B cell (primary cell): ENCODE measurements around the gene SAP30L. TPM values are rescaled to one million over a fixed set of nuclear protein-coding genes. Genes with fewer than 3 reads are reported as not detected.

Experiments
- ATAC-seq: fragments of 200-7000 bp; cut with Tn5 transposase; one replicate; pipeline ENCODE4 v1.10.0; 2021; ENCODE audit warnings: low read depth, mild to moderate bottlenecking, moderate number of reproducible peaks, moderate library complexity
- CTCF ChIA-PET: fragments of 350-600 bp; sonication (Branson Sonifier 250); formaldehyde crosslinking; loops from one replicate; lab custom pipeline; 2021; ENCODE audit warnings: antibody characterized with exemption, inconsistent platforms; lab: Charles Lee
- POLR2A ChIA-PET: fragments of 350-600 bp; sonication (Branson Sonifier 250); formaldehyde crosslinking; loops from one replicate; lab custom pipeline; 2021; ENCODE audit warnings: antibody characterized with exemption; lab: Charles Lee
- DNase-seq: peaks from one replicate; pipeline ENCODE4 v3.0.0; 2013
- H2AFZ ChIP-seq: 2 replicates; pipeline ENCODE4 v1.6.1; 2012; ENCODE audit warnings: mild to moderate bottlenecking, low read depth, low read length; ENCODE audit not compliant: insufficient read depth, poor library complexity, severe bottlenecking
- H3K27ac ChIP-seq, 2 donors: 1 replicate in 1 of 2; 2 replicates in 1 of 2; pipeline ENCODE4 v1.5.1; 2012 to 2013; ENCODE audit warnings: low read length in 2 of 2, mild to moderate bottlenecking in 2 of 2, moderate library complexity in 1 of 2
- H3K27me3 ChIP-seq, 4 experiments: fragments of 200-600 bp in 1 of 4; sonication (generic) in 1 of 4; replicated peaks in 1 of 4; 1 replicate in 2 of 4; 2 replicates in 2 of 4; pipeline versions ENCODE4 v1.6.1 to v1.7.0; 2013 to 2016; ENCODE audit warnings: low read length in 3 of 4, mild to moderate bottlenecking in 2 of 4, mixed read lengths in 1 of 4, moderate library complexity in 1 of 4; ENCODE audit not compliant: insufficient read depth in 4 of 4, control insufficient read depth in 3 of 4; ENCODE audit errors: control extremely low read depth in 1 of 4
- H3K36me3 ChIP-seq, 2 experiments: replicated peaks in 1 of 2; 1 replicate in 1 of 2; 2 replicates in 1 of 2; pipeline versions ENCODE4 v1.6.1 to v1.7.1; 2013; ENCODE audit warnings: low read length in 1 of 2; ENCODE audit not compliant: insufficient read depth in 2 of 2, control insufficient read depth in 1 of 2; ENCODE audit errors: control extremely low read depth in 1 of 2, extremely low read depth in 1 of 2
- H3K4me1 ChIP-seq, 2 donors: fragments of 200-600 bp in 1 of 2; sonication (generic) in 1 of 2; 1 replicate in 1 of 2; 2 replicates in 1 of 2; pipeline versions ENCODE4 v1.5.1 to v1.6.1; 2013 to 2017; ENCODE audit warnings: low read length in 2 of 2; ENCODE audit not compliant: control insufficient read depth in 2 of 2, insufficient read depth in 2 of 2
- H3K4me2 ChIP-seq: replicated peaks from 2 replicates; pipeline ENCODE3; 2012; ENCODE audit warnings: mild to moderate bottlenecking, low read depth, low read length; ENCODE audit not compliant: poor library complexity, severe bottlenecking
- H3K4me3 ChIP-seq, 5 experiments: fragments of 200-600 bp in 1 of 5; sonication (generic) in 1 of 5; 1 replicate in 3 of 5; 2 replicates in 2 of 5; pipeline versions ENCODE4 v1.5.1 to v1.7.0; 2011 to 2016; ENCODE audit warnings: low read length in 4 of 5, mild to moderate bottlenecking in 4 of 5, low read depth in 2 of 5, control low read depth in 1 of 5, moderate library complexity in 1 of 5; ENCODE audit not compliant: insufficient read depth in 1 of 5; ENCODE audit errors: control extremely low read depth in 1 of 5, extremely low read depth in 1 of 5
- H3K79me2 ChIP-seq: fragments of 200-600 bp; sonication (generic); one replicate; pipeline ENCODE4 v1.6.0; 2016; ENCODE audit warnings: low read length; ENCODE audit not compliant: control insufficient read depth, insufficient read depth
- H3K9ac ChIP-seq: fragments of 200-600 bp; sonication (generic); 2 replicates; pipeline ENCODE4 v1.6.1; 2017; ENCODE audit warnings: mild to moderate bottlenecking, low read length, moderate library complexity
- H3K9me3 ChIP-seq, 3 donors: one replicate each; pipeline versions ENCODE4 v1.6.1 to v1.7.1; 2013; ENCODE audit warnings: low read length in 2 of 3; ENCODE audit not compliant: control insufficient read depth in 2 of 3, insufficient read depth in 1 of 3; ENCODE audit errors: control extremely low read depth in 1 of 3
- H4K20me1 ChIP-seq: 2 replicates; pipeline ENCODE4 v1.6.0; 2012; ENCODE audit warnings: mild to moderate bottlenecking, low read length; ENCODE audit not compliant: insufficient read depth, control insufficient read depth, poor library complexity, severe bottlenecking
- H3K27ac Mint-ChIP-seq: one replicate; pipeline ENCODE4 v1.8.0; 2021; ENCODE audit warnings: mixed read lengths
- H3K27me3 Mint-ChIP-seq: one replicate; pipeline ENCODE4 v1.8.0; 2021; ENCODE audit warnings: mixed read lengths
- H3K4me1 Mint-ChIP-seq: one replicate; pipeline ENCODE4 v1.8.0; 2021; ENCODE audit warnings: mixed read lengths
- H3K4me3 Mint-ChIP-seq: one replicate; pipeline ENCODE4 v1.8.0; 2021; ENCODE audit warnings: mixed read lengths
- H3K9me3 Mint-ChIP-seq: one replicate; pipeline ENCODE4 v1.8.0; 2022; ENCODE audit warnings: mixed read lengths; ENCODE audit not compliant: insufficient read depth
- CTCF ChIP-seq: fragments of 200-600 bp; IDR thresholded peaks from one replicate; pipeline ENCODE4 v1.8.0; 2022; ENCODE audit warnings: antibody characterized with exemption, mild to moderate bottlenecking
- EZH2 ChIP-seq: IDR thresholded peaks from 2 replicates; pipeline ENCODE4 v1.6.1; 2012; ENCODE audit warnings: borderline replicate concordance, low read depth, mild to moderate bottlenecking, moderate library complexity, low read length; ENCODE audit not compliant: insufficient read depth, poor library complexity, severe bottlenecking
- WGBS: methylation state at CpG from one replicate; pipeline ENCODE4 v1.1.5; 2013; ENCODE audit warnings: missing lambda C conversion rate; ENCODE audit not compliant: insufficient coverage; 5-methylcytosine and 5-hydroxymethylcytosine counted together
- intact Hi-C: fragments of 100-400 bp; cut with micrococcal nuclease; formaldehyde crosslinking; loops from one replicate; pipeline ENCODE4 v1.10.0; 2022
- polyA plus RNA-seq: library from polyadenylated mRNA; depleted of rRNA; stranded (reverse); fragments of >200 nt; gene quantifications from 2 replicates; pipeline ENCODE4 v1.2.3, GENCODE V29; 2012
- total RNA-seq, 2 donors: library from RNA; stranded (reverse); fragments of 120-200 nt in 1 of 2; gene quantifications; 1 replicate in 1 of 2; 2 replicates in 1 of 2; pipeline versions ENCODE4 v1.2.3 to v1.2.4, GENCODE V29; 2013 to 2022

Gene SAP30L
- total and polyA plus RNA-seq, 2 donors (not counting 1 experiment from before 2014, with no cell fraction given) = 34.8 to 41.5 TPM

DNA sequence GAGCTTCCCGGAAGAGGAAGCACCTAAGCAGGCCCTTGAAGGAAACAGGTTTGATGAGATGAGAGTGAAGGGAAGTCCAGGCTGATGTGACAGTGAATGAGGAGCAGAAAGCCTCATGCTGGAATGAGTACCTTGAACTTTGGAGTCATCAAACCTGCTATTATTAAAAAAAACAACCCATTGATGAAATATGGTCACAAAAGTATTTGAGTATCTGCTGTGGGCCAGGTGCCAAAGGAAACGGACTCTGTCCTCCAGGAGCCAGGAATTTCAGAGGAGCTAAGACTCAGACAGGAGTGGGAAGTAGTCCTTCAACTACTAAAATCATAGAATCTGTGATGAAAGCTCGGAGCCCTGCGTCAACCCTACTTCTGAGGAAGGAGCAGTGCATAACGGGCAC is 20.4 kb downstream of the SAP30L start:
- DNase-seq = no peak
- TF ChIP-seq EZH2 (no peak), CTCF (no peak)
- Histone ChIP-seq H3K27me3 (peaks cover 0 to 32% (median 18%) of the 10 kb centered on the region in 4 experiments), H3K9ac (no peak overlapping the region), H3K36me3 (no peaks in the 10 kb centered on the region), H3K4me2 (no peak overlapping the region), H3K27ac (no peak overlapping the region), H2AFZ (no peak overlapping the region), H3K4me1 (peaks cover 0 to 3% of the 10 kb centered on the region in 2 donors), H3K79me2 (no peaks in the 10 kb centered on the region), H4K20me1 (no peaks in the 10 kb centered on the region), H3K9me3 (no peaks in the 10 kb centered on the region), H3K4me3 (no peak overlapping the region)
- POLR2A ChIA-PET = no interaction called here
- H3K4me3 Mint-ChIP-seq = no peak overlapping the region
- H3K27me3 Mint-ChIP-seq = peaks cover 23% of the 10 kb centered on the region
- WGBS = 95% methylated on average over 3 of the region's 5 CpGs
- H3K4me1 Mint-ChIP-seq = no peaks in the 10 kb centered on the region
- CTCF ChIA-PET = interaction anchor here (0.8 to 3.4 kb wide), 9 partner anchors 17 to 174 kb away, joined by 3 to 14 read pairs (median 3); no protein-coding TSS in a partner anchor
- no peaks in the 10 kb centered on the region for H3K9me3 Mint-ChIP-seq
- ATAC-seq = no peak
- no peak overlapping the region for H3K27ac Mint-ChIP-seq
- intact Hi-C loops = loop anchor here (5.0 kb wide), 1 partner anchor 681 kb away; no protein-coding TSS in a partner anchor

DNA sequence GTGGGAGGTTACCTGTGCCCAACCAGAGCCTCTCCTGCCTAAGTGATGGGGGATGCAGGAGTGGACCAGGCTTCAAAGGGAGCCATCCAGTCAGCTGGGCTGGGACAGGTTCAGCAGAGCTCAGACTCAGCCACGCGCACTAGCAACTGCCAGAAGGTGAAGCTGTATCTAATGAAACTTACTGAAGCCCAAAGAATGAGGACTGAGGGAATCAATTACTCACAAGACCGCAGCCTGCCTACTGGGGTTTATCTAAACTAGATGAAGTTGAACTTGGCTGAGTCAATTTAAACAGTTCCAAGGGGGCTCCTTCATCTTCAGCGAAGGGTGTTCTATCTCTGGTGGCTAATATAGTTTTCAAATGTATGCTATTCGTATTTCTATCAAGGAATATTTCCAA is 20.9 kb downstream of the SAP30L start:
- no peaks in the 10 kb centered on the region for H3K79me2 ChIP-seq
- H2AFZ ChIP-seq = no peak overlapping the region
- no peak overlapping the region for H3K4me3 Mint-ChIP-seq
- H3K9me3 Mint-ChIP-seq = no peaks in the 10 kb centered on the region
- TF ChIP-seq CTCF = no peak
- TF ChIP-seq EZH2 = no peak
- H3K27ac Mint-ChIP-seq = no peak overlapping the region
- 96% methylated on average over 5 of the region's 5 CpGs for WGBS
- H3K27me3 Mint-ChIP-seq = peaks cover 29% of the 10 kb centered on the region
- H3K4me1 ChIP-seq = peaks cover 0 to 7% of the 10 kb centered on the region in 2 donors
- H3K27me3 ChIP-seq = peaks cover 0 to 37% (median 23%) of the 10 kb centered on the region in 4 experiments
- no peak overlapping the region for H3K4me2 ChIP-seq
- H3K9ac ChIP-seq = no peak overlapping the region
- no peak for DNase-seq
- H3K4me3 ChIP-seq = no peak overlapping the region
- CTCF ChIA-PET = interaction anchor here (0.7 to 3.4 kb wide), 14 partner anchors 14 to 394 kb away, joined by 3 to 14 read pairs (median 3); no protein-coding TSS in a partner anchor
- H3K36me3 ChIP-seq = no peaks in the 10 kb centered on the region
- ATAC-seq = no peak
- intact Hi-C loops = loop anchor here (1.0 to 5.0 kb wide), 4 partner anchors 110 to 681 kb away; no protein-coding TSS in a partner anchor
- H4K20me1 ChIP-seq = no peaks in the 10 kb centered on the region
- H3K9me3 ChIP-seq = no peaks in the 10 kb centered on the region
- no peaks in the 10 kb centered on the region for H3K4me1 Mint-ChIP-seq
- H3K27ac ChIP-seq = no peak overlapping the region
- POLR2A ChIA-PET = no interaction called here
